ENCODE measurements around the gene FRMD4A.
"Not testable (repeated sequence)": the region's sequence is repeated elsewhere in the genome, so short reads cannot be mapped to it uniquely, and the experiment has no call there.

FRMD4A gene

GRCh38 chr10:13978533-13979115, 352.1 kb downstream of the FRMD4A start:
- DNase-seq (ENCODE audit: low spot score) = no peak

- DNase-seq (ENCODE audit: low spot score) = no peak
Observed at GRCh38 chr10:13977861-13978532, 352.7 kb downstream of the FRMD4A start.

GRCh38 chr10:13973742-13974141, 357.0 kb downstream of the FRMD4A start:
- DNase-seq (ENCODE audit: low spot score) = no peak

GRCh38 chr10:13972609-13973008, 358.1 kb downstream of the FRMD4A start:
- DNase-seq (ENCODE audit: low spot score) = no peak

- DNase-seq (ENCODE audit: low spot score) = no peak
Observed at GRCh38 chr10:13971601-13972475, 358.9 kb downstream of the FRMD4A start.

- no peak for DNase-seq (ENCODE audit: low spot score)
Observed at GRCh38 chr10:13970957-13971353, 359.8 kb downstream of the FRMD4A start.

- no peak for DNase-seq (ENCODE audit: low spot score)
Observed at GRCh38 chr10:13970236-13970956, 360.3 kb downstream of the FRMD4A start.

GRCh38 chr10:13969792-13970140, 361.0 kb downstream of the FRMD4A start:
- DNase-seq (ENCODE audit: low spot score) = no peak

GRCh38 chr10:13969118-13969791, 361.5 kb downstream of the FRMD4A start:
- DNase-seq (ENCODE audit: low spot score) = no peak

- no peak for DNase-seq (ENCODE audit: low spot score)
Observed at GRCh38 chr10:13961853-13962252, 368.9 kb downstream of the FRMD4A start.

GRCh38 chr10:13961097-13961496, 369.6 kb downstream of the FRMD4A start:
- DNase-seq (ENCODE audit: low spot score) = no peak

- DNase-seq (ENCODE audit: low spot score) = no peak
Observed at GRCh38 chr10:13960603-13961002, 370.1 kb downstream of the FRMD4A start.

GRCh38 chr10:13959443-13960359, 371.0 kb downstream of the FRMD4A start:
- DNase-seq (ENCODE audit: low spot score) = no peak

- no peak for DNase-seq (ENCODE audit: low spot score)
Observed at GRCh38 chr10:13957856-13958255, 372.9 kb downstream of the FRMD4A start.

GRCh38 chr10:13956826-13957225, 373.9 kb downstream of the FRMD4A start:
- no peak for DNase-seq (ENCODE audit: low spot score)

GRCh38 chr10:13955409-13956068, 375.2 kb downstream of the FRMD4A start:
- no peak for DNase-seq (ENCODE audit: low spot score)

- not testable (repeated sequence) for DNase-seq (ENCODE audit: low spot score)
Observed at GRCh38 chr10:13954195-13954594, 376.5 kb downstream of the FRMD4A start.

GRCh38 chr10:13953371-13953770, 377.4 kb downstream of the FRMD4A start:
- no peak for DNase-seq (ENCODE audit: low spot score)

GRCh38 chr10:13950543-13950939, 380.2 kb downstream of the FRMD4A start:
- no peak for DNase-seq (ENCODE audit: low spot score)

- DNase-seq (ENCODE audit: low spot score) = no peak
Observed at GRCh38 chr10:13949844-13950542, 380.7 kb downstream of the FRMD4A start.
